SU-DHL-6 (cell line): ENCODE measurements around the gene SEZ6.

ENCODE experiments used
- CTCF ChIP-seq: fragments of 200-600 bp; sonication (generic); IDR thresholded peaks from one replicate; pipeline ENCODE4 v1.5.1; 2017; ENCODE audit warnings: antibody characterized with exemption, mild to moderate bottlenecking, low read length, moderate library complexity; ENCODE audit not compliant: insufficient read depth, poor library complexity, severe bottlenecking
- EZH2phosphoT487 ChIP-seq: fragments of 200-600 bp; sonication (generic), shearing (Covaris generic); conservative IDR thresholded peaks from 2 replicates; pipeline ENCODE4 v1.6.1; 2018; ENCODE audit warnings: mild to moderate bottlenecking, antibody characterized with exemption, low read length, moderate library complexity, mixed read lengths

- TF ChIP-seq CTCF (no peak), EZH2phosphoT487 (no peak)
Measured at GRCh38 chr17:29051731-29052130, 45.9 kb upstream of the SEZ6 start.
